Cardiac fibroblast (primary cell): Measurements from ENCODE around the gene DCPS.

ENCODE experiments used
- DNase-seq, 2 donors: peaks; one replicate each; pipeline versions ENCODE4 v3.0.0 to v3.0.0-alpha.2; 2010; ENCODE audit warnings: low read depth in 2 of 2
- H3K4me3 ChIP-seq, 2 donors: replicated peaks in 1 of 2; 1 replicate in 1 of 2; 2 replicates in 1 of 2; pipeline ENCODE4 v1.5.1; 2011; ENCODE audit warnings: low read depth in 2 of 2, low read length in 2 of 2, mild to moderate bottlenecking in 2 of 2, moderate library complexity in 1 of 2
- CTCF ChIP-seq: IDR thresholded peaks from one replicate; pipeline ENCODE4 v1.5.1; 2011; ENCODE audit warnings: low read depth, mild to moderate bottlenecking, low read length, inconsistent platforms

DCPS gene

GRCh38 chr11:126352163-126352562, 48.3 kb downstream of the DCPS start:
- H3K4me3 ChIP-seq = no peak overlapping the region
- no peak for TF ChIP-seq CTCF
- DNase-seq = no peak

DNA sequence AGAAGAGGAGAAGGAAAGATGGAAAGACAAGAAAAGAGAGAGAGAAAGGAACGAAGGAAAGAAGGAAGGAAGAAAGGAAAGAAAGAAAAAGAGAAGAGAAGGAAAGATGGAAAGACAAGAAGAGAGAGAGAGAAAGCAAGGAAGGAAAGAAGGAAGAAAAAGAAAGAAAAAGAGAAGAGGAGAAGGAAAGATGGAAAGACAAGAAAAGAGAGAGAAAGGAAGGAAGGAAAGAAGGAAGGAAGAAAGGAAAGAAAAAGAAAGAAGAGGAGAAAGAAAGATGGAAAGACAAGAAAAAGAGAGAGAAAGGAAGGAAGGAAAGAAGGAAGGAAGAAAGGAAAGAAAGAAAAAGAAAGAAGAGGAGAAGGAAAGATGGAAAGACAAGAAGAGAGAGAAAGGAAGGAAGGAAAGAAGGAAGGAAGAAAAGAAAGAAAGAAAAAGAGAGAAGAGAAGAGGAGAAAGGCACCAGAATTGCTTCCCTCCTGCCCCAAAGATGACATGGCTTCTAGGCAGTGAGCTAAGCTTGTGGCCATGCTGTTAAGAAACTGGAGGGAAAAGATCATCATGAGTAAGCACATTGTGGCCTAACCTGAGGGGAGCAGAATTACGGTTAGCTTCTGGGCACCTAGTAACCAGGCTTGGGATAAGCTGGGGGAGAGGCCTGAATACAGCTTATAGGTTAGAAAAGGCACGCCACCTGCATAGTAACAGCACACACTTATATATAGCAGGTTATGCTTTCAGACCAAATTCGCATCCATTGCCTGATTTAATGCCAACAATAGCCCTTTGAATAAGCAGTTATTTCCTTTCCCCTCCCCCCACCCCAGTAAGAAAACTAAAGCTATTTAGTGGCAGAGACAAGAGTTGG, 49.3 kb downstream of the DCPS start:
- H3K4me3 ChIP-seq = no peak overlapping the region
- DNase-seq = peak in 1 of 2 donors; percentile 79
- no peak for TF ChIP-seq CTCF

GRCh38 chr11:126354631-126355323, 50.9 kb downstream of the DCPS start:
- no peak for TF ChIP-seq CTCF
- peak overlapping the region; percentile 75 to 87 for H3K4me3 ChIP-seq
- peak in 1 of 2 donors; percentile 12 for DNase-seq

DNA sequence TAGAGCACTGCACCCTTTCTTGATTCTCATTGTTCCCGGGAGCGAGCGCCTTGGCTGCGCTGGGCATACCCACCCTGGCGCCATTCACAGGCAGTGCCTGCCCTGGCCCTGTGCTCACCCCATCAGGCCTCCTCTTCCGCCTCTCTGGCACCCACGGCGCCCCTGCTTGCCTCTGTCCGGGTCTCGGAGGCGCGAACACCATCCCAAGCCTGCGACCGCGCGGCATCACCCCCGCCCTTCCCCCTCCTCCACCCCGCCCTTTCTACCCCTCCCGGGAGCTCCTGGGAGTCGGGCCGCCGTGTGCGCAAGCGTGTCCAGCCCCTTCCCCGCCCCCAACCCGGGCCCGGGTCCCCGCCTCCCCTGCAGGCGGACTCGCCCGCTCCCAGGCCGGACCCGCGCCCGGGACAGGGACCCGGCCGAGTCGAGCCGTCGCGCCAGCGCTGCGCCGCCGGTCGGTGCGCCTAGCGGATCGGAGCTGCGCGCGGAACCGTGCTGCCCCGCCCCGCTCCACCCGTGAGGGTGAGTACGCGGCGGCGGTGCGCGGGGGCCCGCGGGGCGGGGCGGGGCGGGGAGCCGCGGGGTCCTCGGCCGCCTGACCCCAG, 51.6 kb downstream of the DCPS start, which contains the start of gene ST3GAL4:
TSS of gene ST3GAL4 (plus strand) at position 363 of the 602 bp plus-strand sequence. CDS start 50,470 bp downstream, outside the sequence.
- TF ChIP-seq CTCF = no peak
- DNase-seq = peak; percentile 56 to 84
- H3K4me3 ChIP-seq = peak within 1 kb of the TSS; percentile 75 to 87

GRCh38 chr11:126355926-126356897, 52.4 kb downstream of the DCPS start:
- peak; percentile 3 for TF ChIP-seq CTCF
- H3K4me3 ChIP-seq = peak overlapping the region; percentile 75 to 87
- peak in 1 of 2 donors; percentile 41 for DNase-seq
